NK-92 treated with Interleukin-12 subunit alpha and Interleukin-12 subunit beta, amount 100 ng/mL, for 24 hours (cell line): Measurements from ENCODE around the gene FAM200C.

Experiments
- DNase-seq: peaks from one replicate; lab custom pipeline; 2025; lab: John Stamatoyannopoulos, UW

Gene FAM200C

DNA sequence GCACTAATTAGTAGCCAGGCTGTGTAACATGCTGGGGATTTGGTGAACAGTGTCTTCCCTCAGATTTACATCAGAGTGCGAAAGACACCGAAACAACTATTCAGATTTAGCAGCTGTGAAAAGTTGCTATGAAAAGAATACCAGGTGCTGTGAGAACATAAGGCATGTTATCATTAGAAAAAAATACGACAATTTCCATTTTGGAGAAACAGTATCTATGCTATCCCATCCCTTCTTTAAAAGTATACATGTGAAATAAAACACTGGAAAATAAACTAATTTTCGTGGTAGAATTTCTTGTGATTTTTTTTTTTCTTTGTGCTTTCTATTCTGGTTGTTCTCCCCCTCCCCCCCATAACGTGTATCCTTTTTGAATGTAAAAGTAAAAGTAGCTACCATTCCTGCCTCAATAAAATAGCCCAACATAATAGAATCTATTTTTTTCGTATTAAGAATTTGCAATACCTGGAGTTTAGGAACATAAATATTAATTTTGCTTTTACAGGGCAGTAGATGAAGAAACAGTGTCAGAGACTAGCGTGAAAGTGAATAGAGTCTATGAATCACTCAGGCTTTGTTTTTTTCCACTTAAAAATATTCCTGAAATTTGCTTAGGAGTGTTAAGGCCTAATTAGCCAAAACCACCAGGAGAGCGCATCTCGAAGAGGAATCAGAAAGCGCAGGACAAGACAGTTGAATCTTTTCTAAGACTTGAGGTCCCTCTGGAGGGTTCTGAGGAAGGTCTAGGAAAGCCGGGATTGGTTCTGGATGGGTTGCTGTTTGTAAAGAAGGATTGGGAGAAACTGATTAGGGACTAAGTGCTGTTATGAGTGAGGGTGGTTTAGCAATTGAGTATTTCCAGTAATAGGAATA lies 19.8 kb upstream of the FAM200C start:
- DNase-seq: no peak

DNA sequence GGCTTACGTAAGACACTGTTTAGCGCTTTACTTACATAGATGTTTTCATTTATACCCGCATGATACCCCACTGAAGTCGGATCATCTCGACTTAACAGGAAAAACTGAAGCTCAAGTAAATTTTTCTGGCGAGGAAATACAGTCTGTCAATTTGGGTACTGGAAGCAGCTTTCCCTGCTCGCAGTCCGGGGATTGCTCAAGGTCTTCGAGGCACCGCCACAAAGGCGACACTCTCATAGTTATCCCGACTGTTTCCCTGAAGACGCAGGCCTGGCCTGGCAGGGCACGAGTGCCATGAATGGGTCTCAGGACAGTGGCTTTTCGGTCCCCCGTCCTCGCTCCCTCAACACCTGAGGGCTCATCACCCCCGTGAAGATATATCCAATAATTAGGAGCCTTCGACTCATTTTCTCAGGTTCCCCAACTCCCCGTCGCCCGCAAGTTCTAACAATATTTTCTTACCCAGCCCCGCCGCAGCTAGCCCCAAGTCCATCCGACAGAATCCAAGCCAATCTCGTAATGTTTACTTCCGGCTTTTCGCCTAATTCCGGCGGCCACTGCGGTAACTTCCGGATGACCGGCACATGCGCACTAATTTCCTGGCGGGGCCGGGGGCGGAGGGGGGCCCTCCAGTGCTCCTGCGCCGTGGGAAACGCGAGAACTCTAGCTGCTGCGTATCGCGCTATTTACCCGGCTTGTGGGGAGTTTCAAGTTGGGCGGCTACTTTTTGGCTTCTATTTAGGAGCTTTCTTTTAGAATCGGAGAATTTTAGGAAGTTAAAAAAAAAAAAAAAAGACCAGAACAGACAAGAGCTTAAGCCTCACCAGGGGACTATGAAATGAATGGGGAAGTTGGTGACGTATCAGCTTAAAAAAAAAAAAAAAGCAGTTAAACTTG lies 19.0 kb upstream of the FAM200C start, which contains the start of gene SLU7:
TSS of gene SLU7 (minus strand) at position 521 of the 897 bp plus-strand sequence. CDS start 3,787 bp downstream, outside the sequence.
- DNase-seq: peak; percentile 90

DNA sequence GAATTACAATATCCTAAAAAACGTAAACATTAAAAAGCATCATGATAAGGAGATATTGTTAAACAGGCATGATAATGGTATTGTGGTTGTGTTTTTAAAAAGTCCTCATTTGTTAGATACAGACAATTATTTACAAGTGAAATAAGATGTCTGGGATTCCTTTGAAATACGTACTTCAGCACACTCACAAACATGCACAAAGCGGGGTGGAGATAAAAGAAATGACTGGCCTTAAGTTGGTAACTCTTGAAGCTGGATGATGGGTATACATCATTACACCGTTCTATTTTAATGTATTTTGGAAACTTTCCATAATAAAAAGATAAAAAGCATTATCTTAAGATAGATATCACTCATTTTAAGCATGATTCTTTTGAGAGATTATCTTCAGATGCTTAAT lies 1.0 kb downstream of the FAM200C start:
- DNase-seq: no peak

DNA sequence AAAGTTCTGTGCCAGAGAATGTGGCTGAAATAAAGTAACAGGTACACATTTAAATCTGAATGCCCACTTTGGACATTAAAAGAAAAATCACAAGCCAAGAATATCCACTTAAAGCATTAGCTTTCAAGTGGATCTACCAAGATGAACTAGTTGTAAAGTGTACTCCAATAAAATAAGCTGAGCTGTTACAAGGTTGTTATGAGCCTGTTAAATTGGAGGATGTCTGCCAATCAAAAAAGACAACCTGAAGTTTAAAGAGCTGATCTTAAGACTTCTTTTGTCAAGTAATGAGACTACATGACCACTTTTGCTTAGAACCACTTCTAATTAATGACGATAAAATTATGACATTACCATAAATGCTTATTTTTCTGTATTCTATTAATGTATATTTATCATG lies 2.4 kb downstream of the FAM200C start:
- no peak for DNase-seq

DNA sequence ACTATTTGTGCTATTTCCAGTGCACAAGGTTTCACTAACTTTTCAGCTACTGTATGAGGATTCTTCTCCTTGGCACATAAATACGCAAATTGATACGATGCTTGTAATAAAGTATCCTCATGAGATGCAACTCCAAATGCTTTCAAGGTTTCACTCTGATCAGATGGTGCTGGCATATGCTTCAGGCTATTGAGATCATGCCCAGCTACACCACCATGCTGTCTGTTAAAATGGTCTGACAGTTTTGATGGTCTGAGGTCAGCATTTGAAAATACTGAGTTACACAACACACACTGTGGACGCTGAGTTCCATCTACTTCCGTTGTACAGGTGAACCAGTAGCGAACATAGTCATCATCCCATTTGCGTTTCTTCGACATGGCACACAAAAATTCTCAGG lies 4.7 kb downstream of the FAM200C start:
- no peak for DNase-seq

DNA sequence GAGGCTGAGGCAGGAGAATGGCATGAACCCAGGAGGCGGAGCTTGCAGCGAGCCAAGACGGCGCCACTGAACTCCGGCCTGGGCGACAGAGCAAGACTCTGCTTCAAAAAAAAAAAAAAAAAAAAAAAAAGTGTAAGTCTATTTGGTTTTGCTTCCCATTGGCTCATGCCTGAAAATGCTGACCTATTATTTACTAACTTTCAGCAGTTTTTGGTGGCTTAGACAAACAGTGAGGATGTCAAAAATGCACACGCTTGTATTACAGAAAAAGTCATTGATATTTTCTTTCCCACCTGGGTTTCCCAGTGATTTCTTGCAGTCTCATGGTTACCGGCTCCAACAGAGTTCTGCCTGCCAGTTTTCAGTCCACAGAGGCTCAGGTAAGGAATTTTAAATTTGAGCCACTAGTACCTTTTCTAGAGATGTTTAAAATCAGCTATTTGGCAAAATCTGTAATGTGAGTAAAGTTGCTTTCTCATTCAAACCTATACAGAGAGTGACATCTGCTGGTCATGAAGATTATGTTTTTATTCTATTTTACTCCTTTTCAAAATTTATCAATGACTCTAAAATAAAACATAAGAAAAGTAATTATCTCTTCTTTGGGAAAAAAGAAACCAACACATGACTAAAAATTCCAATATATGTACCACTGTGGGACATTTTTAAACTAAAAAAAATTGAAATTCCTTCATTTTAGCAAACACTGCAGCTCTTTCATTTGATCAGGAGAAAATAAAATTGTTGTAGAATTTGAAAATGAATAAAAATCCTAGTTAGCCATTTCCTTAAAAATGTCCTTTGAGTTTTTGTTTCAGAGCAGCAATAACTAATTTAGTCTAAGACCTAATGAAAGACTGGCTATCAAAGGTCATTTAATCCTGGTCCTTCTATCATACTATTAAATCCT lies 8.8 kb downstream of the FAM200C start:
- no peak for DNase-seq

DNA sequence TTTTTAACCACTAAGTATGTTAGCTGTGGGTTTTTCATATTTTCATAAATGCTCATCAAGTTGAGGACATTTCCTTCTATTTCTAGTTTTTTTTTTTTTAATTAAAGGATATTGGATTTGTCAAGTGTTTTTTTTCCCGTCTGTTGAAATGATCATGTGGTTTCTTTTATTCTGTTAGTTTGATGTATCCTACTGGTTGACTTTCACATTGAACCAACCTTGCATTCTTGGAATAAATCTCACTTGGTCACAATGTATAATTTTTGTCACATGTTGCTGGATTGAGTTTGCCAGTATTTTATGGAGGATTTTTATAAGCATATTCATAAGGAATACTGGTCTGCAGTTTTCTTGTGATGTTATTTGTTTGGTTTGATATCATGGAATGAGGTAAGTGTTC lies 12.4 kb downstream of the FAM200C start:
- no peak for DNase-seq

DNA sequence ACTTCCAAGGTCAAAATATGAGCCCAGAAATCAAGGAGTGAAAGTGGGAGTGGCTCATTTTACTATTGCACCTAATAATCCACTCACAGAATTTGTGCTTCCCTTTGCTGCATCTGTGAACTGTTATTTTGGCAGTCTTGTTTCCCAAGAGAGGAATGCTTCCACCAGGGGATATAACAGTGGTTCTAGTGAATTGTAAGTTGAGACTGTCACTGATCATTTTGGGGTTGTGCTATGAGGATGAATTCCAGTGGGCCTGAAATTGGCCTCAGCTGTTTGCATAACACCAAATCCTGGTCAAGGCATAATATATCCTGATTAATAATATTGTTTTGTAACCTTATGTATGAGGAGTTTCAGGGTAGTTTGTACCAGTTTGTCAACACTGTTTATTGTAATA lies 14.4 kb downstream of the FAM200C start:
- DNase-seq: no peak

DNA sequence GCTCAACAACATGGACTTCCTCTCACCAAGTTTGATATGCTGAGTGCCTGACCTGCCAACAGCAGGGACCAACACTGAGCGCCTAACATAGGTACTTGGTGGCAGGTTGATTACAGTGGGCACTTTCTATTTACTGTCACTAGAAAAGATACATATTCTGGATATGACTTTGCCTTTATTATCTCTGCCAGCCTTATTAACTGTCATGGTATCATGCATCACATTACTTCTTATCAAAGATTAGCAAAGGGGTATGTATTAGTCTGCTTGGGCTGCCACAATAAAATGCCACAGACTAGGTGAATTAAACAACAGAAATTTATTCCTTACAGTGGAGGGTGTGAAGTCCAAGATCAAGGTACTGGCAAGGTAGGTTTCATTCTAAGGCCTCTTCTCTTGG lies 15.2 kb downstream of the FAM200C start:
- no peak for DNase-seq

DNA sequence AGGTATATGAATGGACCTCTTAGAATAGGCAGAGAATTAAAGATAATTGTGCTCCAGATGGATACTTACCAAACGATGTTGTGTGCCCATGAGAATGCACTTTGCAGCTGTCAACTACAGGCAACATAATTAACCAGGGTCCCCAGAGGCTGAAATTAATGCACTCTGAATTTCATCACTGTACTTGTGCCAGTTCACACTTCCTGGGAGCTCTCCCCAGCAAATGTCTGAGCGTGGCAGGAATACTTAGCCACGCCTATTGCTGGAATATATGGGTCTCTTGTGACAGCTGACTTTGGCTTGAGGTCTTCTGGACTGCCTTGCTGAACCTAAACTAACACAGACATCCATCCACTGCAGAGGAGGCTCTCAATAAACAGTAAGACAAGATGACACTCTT lies 17.5 kb downstream of the FAM200C start:
- no peak for DNase-seq

DNA sequence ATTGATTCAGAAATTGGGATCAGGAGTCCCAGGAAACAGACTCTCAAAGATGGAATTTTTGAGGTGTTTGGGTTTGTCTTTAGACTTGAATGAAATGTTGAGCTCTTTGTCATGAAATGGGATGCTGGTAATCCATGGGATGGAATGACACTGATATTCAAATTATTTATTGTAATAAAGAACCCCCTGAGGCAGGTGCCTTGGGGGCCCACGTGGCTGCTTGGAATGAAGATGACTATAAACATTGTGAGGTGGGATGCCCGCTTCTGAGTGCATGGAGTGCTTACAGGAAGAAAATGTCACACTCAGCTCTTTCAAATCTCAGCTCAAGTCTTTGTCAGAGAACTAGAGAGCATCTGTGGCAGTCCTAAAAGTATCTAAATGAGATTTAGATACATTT lies 19.8 kb downstream of the FAM200C start:
- no peak for DNase-seq

DNA sequence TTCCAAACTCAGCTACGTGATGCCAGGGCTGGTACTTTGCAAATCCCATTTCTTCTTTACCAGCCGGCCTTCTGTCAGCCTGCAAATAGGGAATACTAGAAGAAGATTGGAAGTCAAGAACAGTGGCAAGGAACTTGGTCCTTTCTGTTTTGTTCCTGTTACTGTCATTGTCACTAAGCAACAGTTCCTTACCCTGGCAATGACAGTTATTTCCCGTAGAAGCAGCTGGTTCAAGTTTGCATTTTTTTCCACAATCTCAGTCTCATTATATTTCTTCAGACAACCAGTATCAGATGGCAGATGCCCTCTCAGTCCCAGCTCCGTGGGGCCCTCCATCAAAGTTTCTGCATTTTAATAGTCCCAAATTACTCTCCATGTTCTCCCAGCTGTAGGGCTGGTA lies 20.3 kb downstream of the FAM200C start:
- no peak for DNase-seq

DNA sequence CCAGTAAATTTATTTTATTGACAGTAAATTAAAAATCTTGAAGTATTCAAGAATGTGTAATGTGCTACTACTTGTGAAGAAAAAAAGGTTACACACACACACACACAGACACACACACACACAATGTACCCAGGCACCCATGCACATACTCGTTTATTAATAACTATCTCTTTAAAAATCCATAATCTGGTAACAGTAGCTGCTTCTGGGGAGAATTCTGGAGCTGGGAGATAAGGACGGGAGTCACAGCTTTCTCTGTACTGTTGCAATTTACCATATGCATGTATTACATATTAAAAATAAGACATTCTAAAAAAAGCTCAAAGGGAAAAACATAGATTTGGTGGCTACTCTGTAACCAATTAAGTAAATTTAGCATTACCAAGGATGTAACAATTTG lies 21.5 kb downstream of the FAM200C start:
- DNase-seq: no peak

DNA sequence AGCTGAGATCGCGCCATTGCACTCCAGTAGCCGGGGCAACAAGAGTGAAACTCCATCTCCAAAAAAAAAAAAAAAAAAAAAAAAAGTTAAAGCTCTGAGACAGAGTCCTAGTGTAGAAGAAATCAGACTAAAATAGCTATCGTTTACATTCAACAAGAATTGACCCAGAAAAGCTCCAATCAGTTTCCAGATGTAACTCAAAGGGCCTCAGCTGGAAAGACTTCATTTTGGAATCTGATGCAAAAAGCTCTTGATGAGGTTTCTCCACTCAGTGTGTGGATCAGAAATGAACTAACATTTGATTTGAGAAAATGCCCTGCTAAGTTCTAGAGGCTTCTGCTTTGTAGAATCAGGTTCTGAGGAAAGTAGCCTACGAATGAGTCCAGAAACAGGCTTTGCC lies 22.2 kb downstream of the FAM200C start:
- DNase-seq: no peak

DNA sequence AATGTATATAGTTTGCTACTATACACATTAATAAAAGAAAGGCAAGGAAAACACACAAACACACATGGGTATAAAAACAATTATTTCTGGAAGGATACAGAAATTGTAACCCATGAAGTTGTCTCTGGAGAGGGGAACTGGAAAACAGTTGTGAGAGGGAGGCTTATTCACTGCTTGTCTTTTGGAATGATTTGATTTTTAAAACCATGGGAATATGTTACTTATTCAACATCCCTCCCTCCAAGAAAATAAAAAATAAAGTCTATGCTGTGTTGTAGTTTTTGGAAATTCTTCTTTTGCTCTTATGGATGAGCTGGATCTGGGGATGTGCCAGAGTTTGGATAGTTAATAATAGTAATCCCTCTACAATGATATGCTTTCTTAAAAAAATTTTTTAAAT lies 23.4 kb downstream of the FAM200C start:
- DNase-seq: no peak

DNA sequence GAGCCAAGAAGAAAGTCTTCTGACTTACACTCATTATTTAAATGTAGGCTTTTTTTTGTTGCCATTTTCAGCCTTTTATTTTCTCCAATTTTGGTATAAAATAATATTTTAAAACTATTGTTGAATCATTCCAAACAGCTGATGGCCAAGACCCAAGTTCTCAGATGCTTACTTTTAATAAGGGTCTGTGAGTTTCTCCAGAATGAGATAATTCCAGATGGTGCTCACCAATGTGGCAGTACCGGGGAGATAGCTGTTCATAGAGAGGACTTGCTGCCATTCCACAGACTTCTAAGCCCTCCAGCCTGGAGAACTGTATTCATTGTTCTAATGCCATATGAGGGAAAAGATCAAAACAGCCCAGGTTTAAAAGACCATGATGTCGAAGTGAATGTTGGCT lies 24.2 kb downstream of the FAM200C start:
- DNase-seq: no peak

DNA sequence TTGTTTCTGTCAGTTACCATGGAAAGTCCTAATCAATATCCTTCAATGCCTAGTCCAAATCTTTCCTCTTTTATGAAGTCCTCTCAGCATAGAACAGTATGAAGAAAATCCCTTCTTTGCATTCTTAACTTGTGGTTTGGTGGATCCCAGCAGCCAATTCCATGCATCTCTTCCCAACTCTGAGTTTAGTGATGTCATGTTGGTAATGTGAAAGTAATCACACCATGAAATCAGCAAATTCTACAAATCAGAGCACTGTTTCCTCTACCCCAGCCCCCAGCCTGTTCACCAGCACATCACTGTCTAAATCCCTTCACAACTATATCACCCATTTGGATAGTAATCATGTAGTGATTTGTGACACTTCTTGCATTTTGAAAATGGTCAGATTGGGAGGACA lies 24.7 kb downstream of the FAM200C start:
- DNase-seq: no peak

DNA sequence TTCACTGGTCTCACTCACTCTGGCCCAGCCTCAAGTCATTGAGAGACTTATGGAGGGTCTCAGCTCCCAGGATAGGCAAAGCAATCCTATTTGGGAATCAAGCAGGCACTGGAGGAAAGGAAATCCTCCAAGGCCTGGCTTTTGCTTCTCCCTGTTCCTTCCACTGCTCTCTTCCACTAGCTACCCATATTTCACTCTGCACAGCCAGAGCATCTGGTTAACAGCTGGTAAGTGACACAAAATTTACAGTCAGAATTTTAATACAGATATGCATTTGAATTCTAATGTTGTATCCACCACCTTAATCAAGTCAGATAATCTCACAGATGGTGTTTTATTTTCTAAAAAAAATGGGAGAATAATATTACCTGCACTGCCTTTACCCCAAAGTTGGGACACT lies 28.6 kb downstream of the FAM200C start:
- DNase-seq: no peak

DNA sequence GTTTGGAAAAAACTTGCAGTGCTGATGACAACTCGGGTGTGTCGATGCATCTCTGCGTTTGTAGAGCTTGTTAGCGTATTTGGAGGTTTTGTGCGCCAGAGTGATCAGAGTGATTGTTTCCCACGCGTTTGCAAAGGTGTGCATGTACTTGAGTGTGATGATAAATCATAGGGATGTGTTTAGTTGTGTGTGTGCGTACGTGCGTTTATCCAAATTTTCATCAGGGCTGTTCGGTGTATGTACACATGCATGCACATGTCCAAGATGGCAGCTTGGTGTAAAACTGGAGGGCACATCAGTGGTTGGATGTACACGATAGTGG lies 29.2 kb downstream of the FAM200C start:
- no peak for DNase-seq

DNA sequence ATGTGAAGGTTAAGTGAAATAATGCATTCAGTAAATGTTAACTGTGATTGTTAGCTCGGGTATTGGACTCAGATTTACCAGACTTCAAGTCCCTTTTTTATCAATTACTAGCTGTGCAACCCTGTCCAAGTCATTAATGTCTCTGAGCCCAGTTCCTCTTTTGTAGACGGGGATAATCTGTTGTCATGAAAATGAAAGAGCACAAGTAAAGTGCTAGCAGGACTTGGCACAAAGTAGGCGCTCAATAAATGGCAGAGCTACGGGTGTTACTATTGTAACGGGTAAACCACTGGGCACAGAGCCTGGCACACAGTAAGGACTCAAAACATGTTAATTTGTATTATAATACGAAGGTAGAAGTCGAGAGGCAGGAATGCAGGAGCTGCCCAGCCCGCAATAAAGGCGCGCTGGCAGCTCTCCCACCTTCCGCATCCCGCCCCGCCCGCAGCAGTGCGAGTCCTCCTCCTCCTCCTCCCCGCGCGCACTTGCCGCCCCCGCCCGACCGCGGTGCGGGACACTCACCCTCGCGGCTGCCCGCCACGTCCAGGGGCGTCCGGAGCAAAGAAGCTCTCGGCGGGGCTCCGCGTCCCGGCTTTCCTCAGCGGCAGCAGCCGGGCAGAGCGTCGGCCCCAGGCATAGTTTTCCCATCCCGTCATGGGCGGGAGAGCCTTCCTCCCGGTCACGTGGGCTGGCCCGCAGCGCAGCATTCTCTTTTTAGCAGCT lies 29.7 kb downstream of the FAM200C start, which contains the start of gene C1QTNF2:
TSS of gene C1QTNF2 (minus strand) at position 637 of the 723 bp plus-strand sequence. CDS start 15,615 bp downstream, outside the sequence.
- no peak for DNase-seq

DNA sequence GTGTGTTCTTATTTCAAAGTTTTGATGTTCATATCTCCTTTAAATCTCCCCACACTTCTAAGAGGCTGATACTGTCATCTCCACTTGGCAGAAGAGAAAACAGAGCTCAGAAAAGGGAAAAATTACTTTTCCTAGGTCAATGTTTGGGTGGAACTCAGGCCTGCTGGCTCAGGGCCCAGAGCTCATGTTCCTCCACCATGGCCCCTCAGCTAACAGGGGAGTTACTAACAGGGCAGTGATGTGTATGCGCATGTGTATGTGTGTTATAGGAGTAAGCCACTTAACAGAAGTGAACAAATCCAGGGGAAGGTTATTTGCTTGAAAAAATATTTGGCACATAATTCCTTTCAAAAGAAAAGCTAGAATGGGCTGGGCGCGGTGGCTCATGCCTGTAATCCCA lies 32.0 kb downstream of the FAM200C start:
- no peak for DNase-seq
